Stimulated activated CD8-positive, alpha-beta memory T cell treated with anti-CD3 and anti-CD28 coated beads, Interleukin-4, amount 100 ng/mL, for 24 hours (primary cell): ENCODE measurements around the gene RAPGEF3.

Source experiments
- DNase-seq: peaks from one replicate; pipeline ENCODE4 v3.0.0-alpha.2; 2020; ENCODE audit warnings: low read depth

RAPGEF3 gene

DNA sequence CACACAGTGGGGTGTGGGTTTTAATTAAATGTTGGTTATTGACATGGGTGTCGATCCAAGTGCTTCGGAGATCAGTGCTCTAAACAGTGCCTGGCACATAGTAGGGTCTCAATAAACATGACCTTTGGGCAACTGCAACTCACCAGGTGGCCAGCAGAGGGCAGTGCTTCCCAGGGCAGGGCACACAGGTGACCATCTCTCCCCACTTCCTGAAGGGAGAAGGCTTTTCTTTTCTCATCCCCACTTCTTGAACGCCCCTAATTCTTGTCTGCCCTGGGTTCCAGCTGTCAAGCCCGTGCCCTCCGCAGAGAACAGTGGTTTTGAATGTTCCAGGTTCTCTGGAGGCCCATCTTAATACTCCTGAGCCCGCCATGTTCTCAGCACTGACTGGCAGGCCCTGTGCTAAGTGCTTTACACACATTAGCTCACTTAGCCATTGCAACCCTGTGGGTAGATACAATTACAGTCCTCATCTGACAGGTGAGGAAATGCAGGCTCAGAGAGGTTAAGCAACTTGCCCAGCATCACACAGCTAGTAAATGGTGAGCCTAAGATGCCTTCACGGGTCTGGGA, 16.3 kb downstream of the RAPGEF3 start:
- DNase-seq = peak; percentile 58

DNA sequence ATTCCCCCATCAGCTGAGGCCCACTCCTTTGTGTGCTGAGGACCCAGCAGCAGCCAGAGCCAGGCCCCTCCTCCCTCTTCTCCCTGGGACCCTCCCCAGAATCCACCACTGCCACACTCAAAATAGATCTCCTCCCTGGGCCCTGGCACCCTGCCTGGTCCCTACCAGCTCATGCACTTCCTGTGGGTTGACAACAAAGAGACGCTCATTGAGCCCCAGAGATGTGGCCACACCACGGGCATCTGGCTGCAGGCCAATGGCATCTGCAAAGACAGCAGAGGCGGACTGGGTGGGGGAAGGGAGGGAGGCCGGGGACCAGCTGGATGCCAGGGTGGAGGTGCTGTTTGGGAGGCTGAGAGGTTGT, 17.4 kb downstream of the RAPGEF3 start:
- DNase-seq = peak; percentile 38

DNA sequence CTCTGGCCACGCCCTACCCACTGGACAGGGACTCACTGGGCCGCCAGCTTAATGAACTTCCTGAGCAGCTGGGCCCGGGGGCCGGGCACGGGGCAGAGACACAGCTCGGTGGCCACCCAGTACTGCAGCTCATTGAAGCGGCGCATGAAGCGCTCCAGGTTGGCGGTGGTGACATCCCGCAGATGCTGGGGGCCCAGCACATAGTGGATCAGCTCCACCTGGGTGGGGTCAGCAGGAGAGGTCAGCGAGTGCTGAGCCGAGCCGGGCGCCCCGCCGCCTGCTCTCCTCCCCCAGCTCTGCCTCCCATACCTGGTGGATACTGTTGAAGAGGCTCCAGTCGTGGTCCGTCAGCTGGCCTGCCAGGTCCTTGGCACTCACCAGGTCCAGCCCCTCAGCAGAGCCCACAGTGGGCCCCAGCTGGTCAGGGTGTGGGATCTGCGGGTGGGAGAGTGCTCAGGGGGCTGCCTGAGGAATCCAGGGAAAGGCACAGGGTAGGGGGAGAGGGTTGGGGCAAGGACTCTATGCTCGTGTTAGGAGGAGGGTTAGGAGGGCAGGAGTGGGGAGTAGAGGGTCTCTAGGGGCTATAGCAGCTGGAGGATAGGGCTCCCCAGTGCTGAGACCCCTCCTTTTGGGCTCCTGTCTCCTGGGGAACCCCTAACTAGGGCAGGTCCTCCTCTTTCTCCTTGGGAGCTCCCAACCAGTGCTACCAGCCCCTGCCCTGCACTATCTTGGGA, 17.9 kb downstream of the RAPGEF3 start:
- no peak for DNase-seq

DNA sequence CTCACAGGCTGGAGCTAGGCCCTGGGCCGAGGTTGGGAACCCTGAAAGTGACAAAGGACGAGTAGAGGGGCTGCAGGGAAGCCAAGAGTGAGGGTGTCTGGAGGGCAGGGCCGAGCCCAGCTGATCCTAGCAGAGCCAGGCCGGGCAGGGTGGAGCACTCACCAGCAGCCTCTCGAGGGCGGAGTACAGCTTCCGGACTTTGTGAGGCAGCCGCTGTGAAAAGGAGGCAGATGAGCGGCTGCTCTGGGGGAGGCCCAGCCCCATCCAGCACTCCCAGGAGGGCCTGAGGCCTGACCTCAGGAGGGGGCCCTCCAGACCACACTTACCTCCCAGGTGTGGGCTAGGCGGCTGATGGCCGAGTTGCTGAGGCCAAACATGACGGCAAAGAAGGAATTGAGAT, 18.7 kb downstream of the RAPGEF3 start:
- no peak for DNase-seq

DNA sequence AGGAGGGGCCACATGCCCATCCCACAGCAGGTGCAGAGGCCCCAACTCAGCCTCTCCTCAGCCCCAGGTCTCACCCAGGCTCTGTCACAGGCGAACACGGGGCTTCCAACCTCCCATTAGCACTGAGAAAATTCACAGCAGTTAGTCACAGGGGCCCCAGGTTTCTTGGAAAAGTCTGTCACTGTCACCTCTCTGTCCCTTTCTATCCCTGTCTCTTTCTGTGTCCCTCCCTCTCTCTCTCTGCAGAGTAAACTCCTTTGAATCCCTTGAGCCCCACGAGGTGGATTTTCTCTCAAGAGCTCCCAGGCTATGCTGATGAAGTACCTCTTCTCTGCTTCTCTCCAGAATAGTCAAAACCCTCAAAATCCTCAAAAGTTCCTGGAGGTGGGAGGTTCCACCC, 19.4 kb downstream of the RAPGEF3 start:
- DNase-seq = no peak

DNA sequence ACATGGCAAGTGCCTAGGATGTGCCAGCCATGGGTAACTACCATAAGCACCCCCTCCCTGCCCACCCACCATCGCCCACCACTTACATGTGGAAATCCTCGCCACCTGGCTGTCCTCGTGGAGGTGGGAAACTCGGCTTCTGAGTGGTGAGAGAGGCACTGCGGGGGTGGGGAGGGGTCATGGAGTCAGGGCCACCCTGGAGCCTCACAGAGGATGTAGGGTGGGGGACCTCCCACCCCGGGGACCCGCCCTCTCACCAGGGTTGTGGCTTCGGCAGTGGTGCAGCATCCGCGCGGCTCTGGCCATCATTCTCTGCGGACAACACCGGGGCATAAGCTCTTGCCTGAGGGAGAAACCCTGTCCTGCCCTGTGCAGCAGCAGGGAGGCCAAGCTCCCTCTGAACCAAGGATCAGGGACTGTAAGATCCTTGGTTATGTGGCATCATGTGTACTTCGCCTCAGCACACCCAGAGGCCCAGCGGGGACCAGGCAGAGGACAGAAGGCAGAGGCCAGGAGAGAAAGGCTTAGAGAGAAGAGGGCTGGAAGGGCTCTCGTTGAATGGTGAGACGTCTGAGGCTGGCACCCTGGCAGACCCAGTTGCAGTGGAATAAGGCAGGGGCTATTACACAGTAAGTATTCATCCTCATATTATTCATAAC, 20.6 kb downstream of the RAPGEF3 start:
- DNase-seq = no peak

DNA sequence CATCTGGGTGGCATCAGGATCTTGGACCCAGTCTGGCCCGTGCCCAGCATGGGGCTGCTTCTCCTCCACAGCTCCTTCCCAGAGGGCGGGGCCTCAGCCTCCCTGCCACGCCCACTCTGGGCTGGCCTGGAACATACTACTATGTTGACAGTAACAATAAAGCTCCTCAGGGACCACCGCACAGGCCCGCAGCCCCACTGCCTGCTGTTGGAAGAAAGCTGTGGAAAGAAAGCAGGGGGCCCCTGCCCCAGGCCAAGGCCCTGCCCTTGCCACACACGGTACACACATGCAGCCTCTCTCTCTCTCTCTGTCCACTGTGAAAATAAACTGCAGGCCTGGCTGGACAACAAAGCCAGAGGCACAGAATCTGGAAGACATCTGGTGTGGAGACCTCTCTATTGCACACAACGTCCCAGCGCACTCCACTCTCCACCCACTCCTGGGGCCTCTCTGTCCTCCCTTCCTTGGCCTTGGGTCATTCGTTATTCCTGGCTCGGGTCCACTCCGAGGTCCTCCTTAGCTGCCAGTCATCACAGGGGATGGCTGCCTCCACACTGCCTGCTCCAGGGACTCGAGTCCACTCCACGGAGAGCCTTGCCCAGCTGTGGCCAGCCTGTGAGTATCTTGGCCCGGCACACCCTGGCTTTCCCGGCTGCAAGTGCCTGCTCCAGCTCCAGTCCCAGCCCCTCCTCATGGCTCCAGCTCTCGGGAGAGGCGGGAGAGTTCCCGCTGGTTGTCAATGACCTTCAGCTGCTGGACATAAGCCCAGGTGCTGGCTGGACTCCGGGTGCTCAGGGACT, 21.6 kb downstream of the RAPGEF3 start:
- no peak for DNase-seq

DNA sequence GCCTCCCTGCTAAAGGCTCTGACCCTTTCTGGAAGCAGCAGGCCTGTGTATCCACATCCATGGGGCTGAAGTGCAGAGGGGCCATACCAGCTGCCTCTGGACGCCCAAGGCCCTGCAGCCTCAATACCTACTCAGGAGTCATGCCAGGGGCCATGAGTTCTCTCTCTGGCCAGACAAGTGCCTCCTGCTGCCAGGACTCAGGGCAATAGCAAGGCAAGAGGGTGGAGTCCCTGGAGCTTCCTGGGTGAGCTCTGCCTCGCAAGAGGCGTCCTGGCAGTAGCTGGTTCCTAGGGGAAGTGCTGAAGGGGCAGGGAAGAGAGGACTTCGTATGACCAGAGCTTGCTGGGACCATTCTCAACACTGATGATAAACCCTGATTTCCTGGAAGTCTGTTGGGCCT, 22.5 kb downstream of the RAPGEF3 start:
- DNase-seq = no peak

DNA sequence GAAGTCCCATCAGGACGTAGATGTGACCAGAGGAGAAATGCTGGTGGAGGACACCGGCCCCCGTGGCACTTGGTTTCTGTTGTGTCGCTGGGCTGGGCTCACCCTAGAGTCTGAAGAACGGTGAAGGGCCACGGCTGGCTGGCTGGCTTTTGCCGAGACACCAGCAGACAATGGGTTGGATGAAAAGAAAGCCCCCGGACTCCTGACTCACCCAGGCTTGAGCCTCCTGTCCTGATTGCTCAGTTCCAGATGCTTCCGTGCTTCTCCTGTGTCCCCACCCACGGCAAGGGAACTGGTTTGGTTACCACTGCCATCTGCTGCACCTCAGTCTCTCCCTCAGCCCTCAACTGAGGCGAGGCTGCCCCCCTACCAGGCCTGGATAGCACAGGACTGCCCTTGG, 23.0 kb downstream of the RAPGEF3 start:
- DNase-seq = no peak

DNA sequence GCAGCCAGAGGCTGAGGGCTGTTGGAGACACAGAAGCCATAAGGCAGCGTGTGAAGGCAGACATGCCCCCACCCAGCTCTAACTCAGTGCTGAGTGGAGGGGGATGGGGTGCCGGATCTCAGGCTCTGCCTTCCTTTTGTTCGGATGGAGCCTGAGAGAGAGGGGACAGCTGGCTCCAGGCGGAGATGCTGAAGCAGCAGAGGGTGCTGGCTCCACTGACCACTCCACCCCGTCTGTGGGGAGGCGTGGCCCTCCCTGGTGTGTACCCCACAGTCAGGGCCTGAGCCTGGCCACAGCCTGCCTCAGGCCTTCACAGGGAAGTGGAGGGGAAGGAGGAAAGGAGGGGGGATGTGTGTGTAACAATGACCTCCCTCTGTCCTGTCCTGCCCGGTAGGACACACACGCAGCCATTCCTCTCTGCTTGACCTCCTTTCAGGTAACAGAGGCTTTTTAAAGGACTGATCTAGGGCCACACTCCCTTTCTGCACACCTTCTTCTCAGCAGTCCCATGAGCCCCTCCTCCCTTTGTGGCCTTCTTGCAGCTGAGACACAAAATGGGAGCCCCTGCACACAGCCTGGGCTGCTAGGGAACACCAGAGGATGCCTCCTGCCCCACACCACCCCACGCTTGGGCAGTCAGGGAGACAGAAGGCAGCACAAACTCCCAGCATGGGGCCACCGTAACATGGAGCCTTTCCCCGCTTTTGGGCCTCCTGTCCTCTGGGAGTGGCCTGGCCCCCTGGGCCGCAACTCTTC, 23.8 kb downstream of the RAPGEF3 start:
- no peak for DNase-seq

DNA sequence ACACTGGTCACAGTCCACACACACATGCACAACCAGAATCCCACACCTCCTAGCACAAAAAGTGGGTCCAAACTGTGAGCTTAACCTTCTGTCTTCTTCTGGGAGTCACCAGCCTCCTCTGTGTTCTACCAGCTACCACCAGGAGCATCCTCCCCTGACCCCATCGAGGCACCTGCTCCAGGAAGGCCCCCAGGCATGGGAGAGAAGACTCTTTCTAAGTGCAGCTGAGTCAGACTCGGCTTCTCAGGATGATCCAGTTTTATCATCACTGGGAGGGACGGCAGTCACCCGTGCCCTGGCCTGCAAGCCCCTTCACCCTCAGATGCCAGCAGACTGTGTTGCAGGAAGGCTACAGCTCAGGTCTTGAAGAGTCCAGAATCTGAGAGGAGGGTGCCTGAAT, 25.5 kb downstream of the RAPGEF3 start:
- DNase-seq = no peak

DNA sequence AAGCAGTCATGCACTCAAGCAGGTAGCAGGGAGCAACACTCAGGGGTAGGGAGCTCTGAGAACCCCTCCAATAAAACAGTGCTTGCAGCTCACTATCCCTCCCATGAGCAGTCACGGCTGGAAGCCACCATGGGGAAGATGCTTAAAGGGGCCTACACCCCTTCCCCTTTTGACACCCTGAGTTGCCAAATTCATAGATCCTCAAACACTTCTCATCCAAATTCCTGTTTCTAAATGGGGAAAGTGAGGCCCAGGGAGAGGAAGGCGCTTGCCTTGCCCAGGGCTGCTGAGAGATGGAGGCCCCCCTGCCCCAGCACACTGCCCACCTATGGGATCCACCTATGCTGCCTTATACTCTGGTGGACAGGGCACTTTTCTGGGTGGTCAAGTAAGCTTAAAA, 26.2 kb downstream of the RAPGEF3 start:
- DNase-seq = no peak

DNA sequence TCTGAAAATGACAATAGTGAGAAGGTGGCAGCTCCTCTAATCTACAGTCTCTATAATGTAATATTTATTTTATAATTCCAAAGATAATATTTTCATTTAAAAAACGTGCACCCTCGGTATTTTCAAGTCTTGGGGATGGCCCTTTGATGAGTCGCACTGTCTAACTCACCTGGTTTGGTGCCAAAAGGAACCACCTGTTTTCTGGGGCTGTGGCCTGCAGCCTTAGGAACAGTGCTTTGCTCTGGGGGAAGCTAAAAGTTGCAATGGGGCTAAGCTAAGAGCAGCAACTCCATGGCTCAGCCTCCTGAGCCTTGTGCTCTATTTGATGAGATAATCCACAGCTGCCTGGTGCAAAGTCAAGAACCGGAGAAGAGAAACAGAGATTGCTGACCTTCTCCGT, 27.0 kb downstream of the RAPGEF3 start:
- DNase-seq = no peak

DNA sequence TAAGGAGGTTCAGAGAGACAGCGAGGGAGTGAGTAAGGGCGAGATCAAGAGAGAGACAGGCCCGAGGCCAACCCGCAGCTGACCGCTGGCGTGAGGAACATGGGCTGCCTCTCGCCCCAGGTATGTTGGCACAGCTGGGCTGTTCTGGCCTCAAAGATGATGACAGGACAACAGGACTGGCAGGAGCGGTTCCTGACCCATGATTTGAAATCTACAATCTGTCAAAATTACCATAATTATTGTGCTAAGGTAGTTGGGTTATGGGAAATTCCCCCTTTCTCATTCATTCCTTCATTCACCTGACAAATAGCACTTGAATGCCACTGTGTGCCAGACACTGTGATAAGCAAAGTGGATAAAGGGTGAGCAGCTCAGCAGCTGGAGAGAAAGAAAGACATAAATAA, 28.3 kb downstream of the RAPGEF3 start:
- no peak for DNase-seq

DNA sequence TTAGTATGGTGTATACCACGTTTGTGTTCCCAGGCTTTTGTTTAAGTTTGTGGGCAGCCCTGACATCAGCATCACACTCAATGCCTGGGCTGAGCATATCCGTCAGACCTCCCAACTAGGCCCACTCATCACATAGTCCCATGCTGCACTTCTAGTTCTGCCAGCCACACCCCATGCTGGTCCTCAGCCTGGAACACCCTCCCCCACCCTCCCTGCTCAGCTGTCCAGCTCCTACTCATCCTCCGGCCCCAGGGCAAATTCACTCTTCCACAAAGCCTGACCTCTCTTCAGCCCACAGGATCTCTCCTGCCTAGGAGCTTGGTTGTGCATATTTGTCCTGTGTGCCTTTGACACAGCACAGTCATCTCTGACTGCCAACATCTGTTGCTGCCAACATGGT, 29.4 kb downstream of the RAPGEF3 start:
- DNase-seq = no peak

DNA sequence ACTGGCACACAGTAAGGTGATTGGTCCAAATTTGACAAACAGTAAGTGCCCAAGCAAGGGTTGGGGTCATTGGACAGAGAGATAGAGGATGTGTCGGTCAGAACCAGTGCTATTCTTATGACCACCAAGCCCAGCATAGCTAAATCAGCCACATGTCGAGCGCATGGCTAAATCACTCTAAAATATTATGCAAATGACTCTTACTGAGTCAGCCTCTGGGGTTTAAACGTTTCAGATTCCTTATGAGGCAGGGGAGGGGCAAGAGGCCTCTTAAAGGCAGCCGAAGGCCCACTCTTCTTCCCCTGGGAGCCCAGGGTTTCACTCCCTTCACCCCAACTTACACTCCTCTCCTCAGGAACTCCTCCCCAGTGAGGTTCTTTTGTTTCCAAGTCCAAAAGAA, 32.8 kb downstream of the RAPGEF3 start:
- no peak for DNase-seq

DNA sequence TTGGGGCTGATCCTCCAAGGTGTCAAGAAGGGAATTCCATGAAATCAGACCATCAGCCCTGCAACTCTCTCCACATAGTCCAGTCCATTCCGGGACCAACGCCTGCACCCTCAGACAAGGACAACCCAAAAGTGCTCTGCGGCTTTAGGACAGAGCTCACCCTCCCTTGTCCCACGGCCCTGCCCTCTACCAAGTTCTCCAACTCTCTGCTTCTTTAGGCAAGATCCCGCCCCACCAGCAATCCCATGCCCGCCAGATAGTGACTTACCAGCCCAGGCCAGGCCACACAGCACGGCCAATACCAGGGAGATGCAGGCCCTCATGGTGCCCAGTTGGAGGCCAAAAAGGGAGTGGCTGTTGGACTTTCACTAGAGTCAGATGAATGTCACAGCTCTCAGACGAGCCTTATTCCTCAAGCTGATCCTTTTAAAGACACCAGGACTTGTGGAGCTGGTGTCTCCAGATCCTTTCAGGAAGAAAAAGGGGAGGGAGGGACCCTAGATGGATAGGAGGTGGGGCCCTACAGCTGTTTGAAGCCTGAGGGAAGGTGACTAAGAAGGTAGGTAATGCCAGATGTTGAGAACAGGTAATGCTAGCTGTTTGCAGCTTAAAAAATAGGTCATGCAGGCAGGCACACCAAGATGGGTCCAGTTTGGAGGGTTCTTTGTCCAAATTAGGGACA, 33.4 kb downstream of the RAPGEF3 start, which contains the start of gene ENDOU:
TSS of gene ENDOU (minus strand) at position 400 of the 682 bp plus-strand sequence. CDS start at position 323, 77 bp downstream.
- DNase-seq = no peak

DNA sequence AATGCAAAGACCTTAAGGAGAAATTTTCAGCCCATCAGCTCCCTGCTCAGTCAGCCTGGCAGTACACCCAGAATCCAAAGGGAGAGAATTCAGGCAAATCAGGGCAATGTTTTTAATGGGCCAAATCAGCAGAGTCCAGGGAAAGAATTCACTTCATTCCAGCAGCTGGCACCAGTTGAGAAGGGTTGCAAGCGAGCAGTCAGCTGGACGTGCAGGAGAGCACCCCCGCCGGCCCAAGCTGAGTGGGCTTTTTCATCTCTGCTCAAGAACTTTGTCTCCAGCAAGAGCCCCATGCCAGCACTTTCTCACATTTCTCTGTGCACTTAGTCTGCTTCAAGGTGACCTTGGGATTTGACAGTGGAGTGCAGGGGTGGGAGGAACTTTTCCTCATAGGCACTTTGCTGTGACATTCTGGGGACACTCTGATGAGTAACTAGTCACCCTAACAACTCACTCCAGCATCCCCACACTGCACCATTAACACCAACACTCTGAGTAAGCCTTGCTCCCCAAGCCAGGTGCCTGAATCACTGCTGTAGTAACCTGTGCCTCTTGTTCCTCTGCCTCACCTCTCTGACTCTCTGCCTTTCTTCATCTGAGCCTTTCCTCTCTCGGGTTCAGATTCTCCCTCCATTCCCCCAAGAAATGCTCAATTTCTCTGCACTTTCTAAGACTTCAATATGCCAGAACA, 35.6 kb downstream of the RAPGEF3 start:
- DNase-seq = no peak

DNA sequence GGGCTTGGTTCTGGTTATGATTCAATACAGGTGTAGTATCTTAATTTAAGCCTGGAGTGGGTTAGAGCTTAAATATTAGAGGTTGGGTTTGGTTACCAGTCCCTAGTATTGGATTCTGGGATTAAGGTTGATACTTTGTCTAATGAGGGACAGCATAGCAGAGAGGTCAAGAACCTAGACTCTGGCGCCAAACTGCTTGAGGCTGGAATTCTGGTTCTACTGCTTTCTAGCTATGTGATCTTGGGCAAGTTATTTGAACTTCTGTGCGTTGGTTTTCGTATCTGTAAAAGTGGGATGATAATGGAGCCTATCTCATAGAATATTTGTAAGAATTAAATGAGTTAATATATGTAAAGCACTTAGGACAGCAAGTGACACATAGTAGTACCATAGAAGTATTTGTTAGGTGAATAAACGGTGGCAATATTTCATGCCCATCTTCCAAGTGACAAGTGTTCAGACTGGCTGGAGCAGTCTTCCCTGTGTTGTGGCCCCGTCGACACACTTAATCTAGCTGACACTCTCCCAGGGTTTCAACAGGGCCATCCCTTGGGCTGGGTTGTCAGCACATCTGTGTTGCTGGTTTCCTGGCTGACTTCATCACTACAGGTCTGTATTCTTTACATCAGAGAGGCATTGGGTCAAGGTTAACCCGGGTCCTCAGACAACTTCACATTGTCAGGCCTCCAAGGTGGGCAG, 36.4 kb downstream of the RAPGEF3 start:
- no peak for DNase-seq

DNA sequence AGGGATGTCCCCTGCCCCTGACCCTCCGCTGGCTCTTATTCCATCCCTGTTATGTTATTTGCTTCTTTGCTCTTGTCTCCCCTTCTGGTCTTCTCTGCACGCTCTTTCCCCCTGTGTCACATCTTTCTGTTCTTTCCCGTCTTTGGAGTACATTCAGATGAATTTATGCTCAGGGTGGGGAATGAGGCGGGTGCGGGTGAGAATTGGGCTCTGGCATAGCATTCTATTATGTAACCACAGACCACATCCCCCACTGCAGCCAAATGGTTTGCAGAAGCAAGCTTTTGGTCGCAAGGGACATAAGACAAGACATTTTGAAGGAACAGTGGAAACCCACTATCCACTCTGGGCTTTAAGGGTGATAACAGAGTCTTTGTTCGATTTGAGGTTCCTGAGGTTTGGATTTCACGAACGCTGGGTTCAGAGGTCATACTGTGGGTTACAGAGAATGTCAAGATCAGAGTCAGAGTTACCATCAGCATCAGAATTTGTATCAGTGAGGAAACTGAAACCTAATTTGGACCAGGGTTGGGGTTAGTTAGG, 37.2 kb downstream of the RAPGEF3 start:
- DNase-seq = no peak
